GM12878 (cell line): Measurements from ENCODE around the gene LAMC3. TPM values are rescaled to one million over a fixed set of nuclear protein-coding genes. Genes with fewer than 3 reads are reported as not detected.

ENCODE experiments used
- ATAC-seq: fragments of 200-7000 bp; cut with Tn5 transposase; 3 replicates; pipeline ENCODE4 v1.9.1; 2020; ENCODE audit warnings: mild to moderate bottlenecking, moderate library complexity
- BruUV-seq: library from RNA; stranded (reverse); fragments of 400-500 nt; replicated peaks from 2 replicates; lab custom pipeline; 2021; lab: Mats Ljungman, UMichigan
- CTCF ChIA-PET: fragments of 300-600 bp; sonication (Branson Sonifier 250); formaldehyde crosslinking; extraction: SDS; loops from one replicate; lab custom pipeline; 2021; ENCODE audit warnings: inconsistent platforms; lab: Yijun Ruan, JAX
- POLR2A ChIA-PET: fragments of 350-600 bp; formaldehyde crosslinking; extraction: SDS; loops from one replicate; lab custom pipeline; 2021; ENCODE audit warnings: inconsistent platforms; lab: Charles Lee
- RAD21 ChIA-PET: fragments of 300-600 bp; sonication (Branson Sonifier 250); formaldehyde crosslinking; loops from one replicate; lab custom pipeline; 2023; ENCODE audit warnings: antibody characterized with exemption; ENCODE audit not compliant: unreplicated experiment; lab: Charles Lee
- SMC1A ChIA-PET: fragments of 300-600 bp; sonication (Branson Sonifier 250); formaldehyde crosslinking; loops from one replicate; lab custom pipeline; 2023; ENCODE audit not compliant: unreplicated experiment, uncharacterized antibody; lab: Charles Lee
- DNase-seq: peaks from one replicate; pipeline ENCODE4 v3.0.0-alpha.2; 2011; ENCODE audit warnings: low read depth, low spot score
- FAIRE-seq: peaks from 3 replicates; lab custom pipeline; 2011; peaks lifted over from hg19 to GRCh38; lab: Jason Lieb, UNC
- H2AFZ ChIP-seq: 2 replicates; pipeline ENCODE4 v1.6.0; 2011; ENCODE audit warnings: low read depth, low read length, control low read depth; ENCODE audit not compliant: control insufficient read depth
- H3K27ac ChIP-seq: 2 replicates; pipeline ENCODE4 v1.5.1; 2011; ENCODE audit warnings: control low read depth; ENCODE audit not compliant: control insufficient read depth, insufficient read depth
- H3K27me3 ChIP-seq, 2 experiments: replicated peaks in 1 of 2; 2 replicates each; pipeline versions ENCODE4 v1.6.0 to v1.6.1; 2011; ENCODE audit warnings: low read length in 1 of 2; ENCODE audit not compliant: control insufficient read depth in 2 of 2, insufficient read depth in 2 of 2
- H3K36me3 ChIP-seq, 2 experiments: 2 replicates each; pipeline ENCODE4 v1.5.1; 2011; ENCODE audit warnings: low read length in 1 of 2; ENCODE audit not compliant: control insufficient read depth in 2 of 2, insufficient read depth in 2 of 2
- H3K4me1 ChIP-seq: 2 replicates; pipeline ENCODE4 v1.6.1; 2011; ENCODE audit warnings: mild to moderate bottlenecking, low read length, moderate library complexity, mixed read lengths; ENCODE audit not compliant: control insufficient read depth, insufficient read depth
- H3K4me2 ChIP-seq: 2 replicates; pipeline ENCODE4 v1.6.0; 2011; ENCODE audit warnings: control low read depth; ENCODE audit not compliant: control insufficient read depth, insufficient read depth
- H3K4me3 ChIP-seq: fragments of 200-600 bp; sonication (generic); 2 replicates; pipeline ENCODE4 v1.5.1; 2016
- H3K79me2 ChIP-seq: 2 replicates; pipeline ENCODE4 v1.6.0; 2011; ENCODE audit warnings: low read length; ENCODE audit not compliant: control insufficient read depth, insufficient read depth
- H3K9ac ChIP-seq: 2 replicates; pipeline ENCODE4 v1.8.0; 2011; ENCODE audit warnings: low read length, control low read depth, mixed read lengths; ENCODE audit not compliant: control insufficient read depth, insufficient read depth
- H3K9me3 ChIP-seq: replicated peaks from 3 replicates; pipeline ENCODE4 v1.5.1; 2011; ENCODE audit warnings: mild to moderate bottlenecking, low read length; ENCODE audit not compliant: control insufficient read depth, insufficient read depth
- H4K20me1 ChIP-seq: 2 replicates; pipeline ENCODE4 v1.6.0; 2011; ENCODE audit not compliant: control insufficient read depth, insufficient read depth
- BCL11A ChIP-seq: IDR thresholded peaks from 2 replicates; pipeline ENCODE4 v1.6.1; 2011; ENCODE audit warnings: low read depth, low read length
- CHD4 ChIP-seq: fragments of 200-600 bp; sonication (generic); IDR thresholded peaks from 2 replicates; pipeline ENCODE4 v1.6.1; 2016; ENCODE audit warnings: mild to moderate bottlenecking
- EED ChIP-seq: sonication (generic); IDR thresholded peaks from 2 replicates; pipeline ENCODE4 v1.6.1; 2016; ENCODE audit warnings: antibody characterized with exemption, low read depth
- MEF2B ChIP-seq: fragments of 450-650 bp; IDR thresholded peaks from 2 replicates; pipeline ENCODE4 v1.6.1; 2018; ENCODE audit warnings: mild to moderate bottlenecking, moderate library complexity; ENCODE audit not compliant: partially characterized antibody, poor library complexity, severe bottlenecking
- RFX5 ChIP-seq: IDR thresholded peaks from 2 replicates; pipeline ENCODE4 v1.6.1; 2011; ENCODE audit warnings: low read depth, low read length, improper control_type of control experiment
- STAT3 ChIP-seq: IDR thresholded peaks from 2 replicates; pipeline ENCODE4 v1.6.1; 2011; ENCODE audit warnings: low read depth, low read length, improper control_type of control experiment
- TCF3 ChIP-seq: IDR thresholded peaks from 2 replicates; pipeline ENCODE4 v1.6.1; 2012; ENCODE audit warnings: low read depth, mild to moderate bottlenecking, low read length, borderline replicate concordance; ENCODE audit not compliant: insufficient read depth
- WGBS: methylation state at CpG from one replicate; pipeline ENCODE4 v1.1.6; 2016; ENCODE audit warnings: low lambda C conversion rate; ENCODE audit not compliant: insufficient replicate concordance, insufficient coverage; ENCODE audit errors: missing lambda C conversion rate; 5-methylcytosine and 5-hydroxymethylcytosine counted together
- in situ Hi-C: fragments of 300-500 bp; cut with MboI; formaldehyde crosslinking; loops from 9 replicates; pipeline ENCODE4 v1.14.3; 2018; ENCODE audit warnings: mixed read lengths
- intact Hi-C: fragments of 100-400 bp; cut with micrococcal nuclease; formaldehyde crosslinking; loops from one replicate; pipeline ENCODE4 v1.14.2; 2022; ENCODE audit not compliant: unreplicated experiment
- polyA plus RNA-seq, 11 experiments: library from polyadenylated mRNA; depleted of rRNA in 4 of 11; unstranded in 6 of 11; stranded (reverse) in 5 of 11; fragments of >200 nt; fragmentation: Nextera tagmentation in 4 of 11; fragmentation: Illumina TruSeq in 1 of 11; extraction: Ambion mirVana in 4 of 11; extraction: Trizol in 1 of 11; gene quantifications; 1 replicate in 1 of 11; 2 replicates in 10 of 11; pipeline versions ENCODE4 v1.2.1 to v1.2.3, GENCODE V29; 2011 to 2016; ENCODE audit warnings: inconsistent platforms in 2 of 11, missing spikeins in 2 of 11, low read depth in 1 of 11
- total RNA-seq, 4 experiments: library from RNA; depleted of rRNA in 3 of 4; stranded (reverse); fragments of >200 nt in 3 of 4; fragmentation: Illumina TruSeq in 1 of 4; extraction: Trizol in 1 of 4; gene quantifications; 2 replicates each; pipeline versions ENCODE4 v1.2.1 to v1.2.3, GENCODE V29; 2013 to 2021
- TF ChIP-seq, protein P1 (sequence below): IDR thresholded peaks from 2 replicates; pipeline ENCODE4 v1.6.1; 2012; ENCODE audit warnings: mild to moderate bottlenecking, low read depth, low read length
- TF ChIP-seq, protein P2 (sequence below): fragments of 450-650 bp; IDR thresholded peaks from 2 replicates; pipeline ENCODE4 v1.6.1; 2016; ENCODE audit warnings: mild to moderate bottlenecking

The LAMC3 gene
- total and polyA plus RNA-seq, 10 of the 15 experiments (the other 5 are each of a cell fraction or from before 2014, with no cell fraction given): under 0.01 to 0.08 TPM; not detected in 8

DNA sequence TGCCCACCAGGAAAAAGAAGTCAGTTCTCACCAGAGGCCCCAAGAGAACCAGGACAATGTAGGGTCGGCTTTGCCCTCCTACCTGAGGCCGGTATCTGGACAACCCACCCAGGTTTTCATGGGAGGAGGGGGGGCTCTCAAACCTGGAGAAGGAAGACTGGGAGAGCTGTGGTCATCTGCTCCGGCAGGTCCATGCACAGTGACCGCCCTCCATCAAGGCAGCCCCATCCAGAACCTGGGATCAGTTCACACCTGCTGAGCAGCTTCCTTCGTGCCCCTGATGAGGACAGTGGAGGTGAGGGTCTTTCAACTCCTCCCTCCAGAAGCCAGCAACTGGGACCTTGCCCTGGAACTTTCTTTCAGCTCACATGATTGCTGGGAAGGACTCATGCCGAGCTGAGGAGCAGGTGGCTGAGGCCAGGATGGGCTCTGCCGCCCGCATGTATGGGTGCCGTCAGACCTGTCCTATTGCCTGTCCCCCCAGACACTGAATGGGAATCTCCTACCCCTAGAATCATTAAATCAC, 49.1 kb upstream of the LAMC3 start:
- no TSS peak for BruUV-seq
- intact Hi-C loops: no loop called here
- FAIRE-seq (no peak), DNase-seq (no peak), ATAC-seq (no peak)
- Histone ChIP-seq H3K9me3 (peaks cover 2% of the 10 kb centered on the region; the same call in 2 of the 3 replicates), H3K4me3 (no peak overlapping the region), H3K4me1 (no peaks in the 10 kb centered on the region), H3K9ac (no peak overlapping the region), H3K79me2 (no peaks in the 10 kb centered on the region), H3K27ac (no peak overlapping the region), H2AFZ (no peak overlapping the region), H3K27me3 (no peaks in the 10 kb centered on the region), H3K4me2 (no peak overlapping the region), H4K20me1 (no peaks in the 10 kb centered on the region), H3K36me3 (no peaks in the 10 kb centered on the region)
- in situ Hi-C loops: no loop called here
- ChIA-PET POLR2A (interaction anchor here (0.5 kb wide), 1 partner anchor 33 kb away, joined by 4 read pairs; no protein-coding TSS in a partner anchor), SMC1A (no interaction called here), RAD21 (no interaction called here), CTCF (no interaction called here)
- TF ChIP-seq STAT3: no peak
- TF ChIP-seq EED: no peak
- no peak for TF ChIP-seq BCL11A
- TF ChIP-seq, protein P1, sequence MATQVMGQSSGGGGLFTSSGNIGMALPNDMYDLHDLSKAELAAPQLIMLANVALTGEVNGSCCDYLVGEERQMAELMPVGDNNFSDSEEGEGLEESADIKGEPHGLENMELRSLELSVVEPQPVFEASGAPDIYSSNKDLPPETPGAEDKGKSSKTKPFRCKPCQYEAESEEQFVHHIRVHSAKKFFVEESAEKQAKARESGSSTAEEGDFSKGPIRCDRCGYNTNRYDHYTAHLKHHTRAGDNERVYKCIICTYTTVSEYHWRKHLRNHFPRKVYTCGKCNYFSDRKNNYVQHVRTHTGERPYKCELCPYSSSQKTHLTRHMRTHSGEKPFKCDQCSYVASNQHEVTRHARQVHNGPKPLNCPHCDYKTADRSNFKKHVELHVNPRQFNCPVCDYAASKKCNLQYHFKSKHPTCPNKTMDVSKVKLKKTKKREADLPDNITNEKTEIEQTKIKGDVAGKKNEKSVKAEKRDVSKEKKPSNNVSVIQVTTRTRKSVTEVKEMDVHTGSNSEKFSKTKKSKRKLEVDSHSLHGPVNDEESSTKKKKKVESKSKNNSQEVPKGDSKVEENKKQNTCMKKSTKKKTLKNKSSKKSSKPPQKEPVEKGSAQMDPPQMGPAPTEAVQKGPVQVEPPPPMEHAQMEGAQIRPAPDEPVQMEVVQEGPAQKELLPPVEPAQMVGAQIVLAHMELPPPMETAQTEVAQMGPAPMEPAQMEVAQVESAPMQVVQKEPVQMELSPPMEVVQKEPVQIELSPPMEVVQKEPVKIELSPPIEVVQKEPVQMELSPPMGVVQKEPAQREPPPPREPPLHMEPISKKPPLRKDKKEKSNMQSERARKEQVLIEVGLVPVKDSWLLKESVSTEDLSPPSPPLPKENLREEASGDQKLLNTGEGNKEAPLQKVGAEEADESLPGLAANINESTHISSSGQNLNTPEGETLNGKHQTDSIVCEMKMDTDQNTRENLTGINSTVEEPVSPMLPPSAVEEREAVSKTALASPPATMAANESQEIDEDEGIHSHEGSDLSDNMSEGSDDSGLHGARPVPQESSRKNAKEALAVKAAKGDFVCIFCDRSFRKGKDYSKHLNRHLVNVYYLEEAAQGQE: no peak
- TF ChIP-seq CHD4: no peak
- TF ChIP-seq MEF2B: no peak
- no peak for TF ChIP-seq RFX5
- TF ChIP-seq, protein P2, sequence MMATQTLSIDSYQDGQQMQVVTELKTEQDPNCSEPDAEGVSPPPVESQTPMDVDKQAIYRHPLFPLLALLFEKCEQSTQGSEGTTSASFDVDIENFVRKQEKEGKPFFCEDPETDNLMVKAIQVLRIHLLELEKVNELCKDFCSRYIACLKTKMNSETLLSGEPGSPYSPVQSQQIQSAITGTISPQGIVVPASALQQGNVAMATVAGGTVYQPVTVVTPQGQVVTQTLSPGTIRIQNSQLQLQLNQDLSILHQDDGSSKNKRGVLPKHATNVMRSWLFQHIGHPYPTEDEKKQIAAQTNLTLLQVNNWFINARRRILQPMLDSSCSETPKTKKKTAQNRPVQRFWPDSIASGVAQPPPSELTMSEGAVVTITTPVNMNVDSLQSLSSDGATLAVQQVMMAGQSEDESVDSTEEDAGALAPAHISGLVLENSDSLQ: no peak
- no peak for TF ChIP-seq TCF3
- 58% methylated on average over 9 of the region's 9 CpGs for WGBS
